IMR-90 (cell line): ENCODE results near the gene SPINT4. TPM values are rescaled to one million over a fixed set of nuclear protein-coding genes. Genes with fewer than 3 reads are reported as not detected.

Experiments used
- ATAC-seq: fragments of 200-7000 bp; cut with Tn5 transposase; 2 replicates; pipeline ENCODE4 v1.9.1; 2020; ENCODE audit warnings: low read depth, mild to moderate bottlenecking, moderate library complexity
- BruUV-seq: library from RNA; stranded (reverse); fragments of 400-500 nt; replicated peaks from 2 replicates; lab custom pipeline; 2021; lab: Mats Ljungman, UMichigan
- CTCF ChIA-PET: fragments of 300-600 bp; formaldehyde crosslinking; extraction: SDS; loops from one replicate; lab custom pipeline; 2021; ENCODE audit warnings: antibody characterized with exemption; lab: Yijun Ruan, JAX
- POLR2A ChIA-PET: fragments of 300-600 bp; sonication (Branson Sonifier 250); formaldehyde crosslinking; loops from one replicate; lab custom pipeline; 2022; ENCODE audit warnings: antibody characterized with exemption; ENCODE audit not compliant: unreplicated experiment; lab: Charles Lee
- DNase-seq: peaks from one replicate; pipeline ENCODE4 v3.0.0; 2013
- H2AFZ ChIP-seq: replicated peaks from 2 replicates; pipeline ENCODE3; 2013; ENCODE audit warnings: low read length, mild to moderate bottlenecking; ENCODE audit not compliant: poor library complexity
- H2AK5ac ChIP-seq: 2 replicates; pipeline ENCODE4 v1.6.1; 2013; ENCODE audit warnings: low read depth, low read length, inconsistent platforms
- H2AK9ac ChIP-seq: replicated peaks from 2 replicates; pipeline ENCODE3; 2013; ENCODE audit warnings: mild to moderate bottlenecking, low read depth, low read length, moderate library complexity; ENCODE audit not compliant: poor library complexity
- H2BK120ac ChIP-seq: 2 replicates; pipeline ENCODE4 v1.6.1; 2013; ENCODE audit warnings: low read depth, low read length, inconsistent platforms
- H2BK15ac ChIP-seq: 3 replicates; pipeline ENCODE4 v1.6.1; 2013; ENCODE audit warnings: low read depth, low read length, inconsistent platforms
- H2BK20ac ChIP-seq: 2 replicates; pipeline ENCODE4 v1.6.1; 2013; ENCODE audit warnings: low read depth, mild to moderate bottlenecking, inconsistent platforms, low read length, moderate library complexity
- H2BK5ac ChIP-seq: 2 replicates; pipeline ENCODE4 v1.6.1; 2013; ENCODE audit warnings: mild to moderate bottlenecking, low read depth, low read length, inconsistent platforms; ENCODE audit not compliant: poor library complexity, severe bottlenecking
- H3K14ac ChIP-seq: replicated peaks from 2 replicates; pipeline ENCODE4 v1.6.1; 2013; ENCODE audit warnings: low read depth, low read length, inconsistent platforms
- H3K18ac ChIP-seq: 2 replicates; pipeline ENCODE4 v1.6.1; 2013; ENCODE audit warnings: low read depth, low read length, control low read depth
- H3K23ac ChIP-seq: 2 replicates; pipeline ENCODE4 v1.6.1; 2013; ENCODE audit warnings: low read depth, low read length, inconsistent platforms
- H3K27ac ChIP-seq: 2 replicates; pipeline ENCODE4 v1.5.1; 2013; ENCODE audit warnings: mild to moderate bottlenecking, control low read depth, low read length; ENCODE audit not compliant: insufficient read depth
- H3K27me3 ChIP-seq: 2 replicates; pipeline ENCODE4 v1.6.1; 2013; ENCODE audit warnings: low read length; ENCODE audit not compliant: control insufficient read depth, insufficient read depth
- H3K36me3 ChIP-seq: 2 replicates; pipeline ENCODE4 v1.6.1; 2013; ENCODE audit warnings: low read length, mixed read lengths; ENCODE audit not compliant: control insufficient read depth, insufficient read depth
- H3K4ac ChIP-seq: 2 replicates; pipeline ENCODE4 v1.6.1; 2013; ENCODE audit warnings: low read depth, low read length, inconsistent platforms
- H3K4me1 ChIP-seq: 2 replicates; pipeline ENCODE4 v1.6.1; 2013; ENCODE audit warnings: low read length, mixed read lengths; ENCODE audit not compliant: control insufficient read depth, insufficient read depth
- H3K4me2 ChIP-seq: 2 replicates; pipeline ENCODE4 v1.6.1; 2013; ENCODE audit warnings: low read depth, mild to moderate bottlenecking, control low read depth, low read length, moderate library complexity
- H3K4me3 ChIP-seq: 2 replicates; pipeline ENCODE4 v1.5.1; 2013; ENCODE audit warnings: low read depth, mild to moderate bottlenecking, control low read depth, low read length, moderate library complexity; ENCODE audit not compliant: insufficient read depth
- H3K56ac ChIP-seq: 2 replicates; pipeline ENCODE4 v1.6.1; 2013; ENCODE audit warnings: low read length, inconsistent platforms; ENCODE audit not compliant: insufficient read depth; ENCODE audit errors: extremely low read depth
- H3K79me1 ChIP-seq, 2 experiments: 2 replicates each; pipeline ENCODE4 v1.6.1; 2013; ENCODE audit warnings: low read length in 2 of 2, inconsistent platforms in 1 of 2, low read depth in 1 of 2
- H3K9ac ChIP-seq: 2 replicates; pipeline ENCODE4 v1.6.1; 2013; ENCODE audit warnings: low read depth, low read length, control low read depth
- H3K9me1 ChIP-seq: 2 replicates; pipeline ENCODE4 v1.6.1; 2013; ENCODE audit warnings: low read length, inconsistent platforms; ENCODE audit not compliant: insufficient read depth
- H3K9me3 ChIP-seq: 2 replicates; pipeline ENCODE4 v1.6.1; 2013; ENCODE audit warnings: low read length; ENCODE audit not compliant: control insufficient read depth, insufficient read depth
- H4K20me1 ChIP-seq: 2 replicates; pipeline ENCODE4 v1.6.1; 2013; ENCODE audit warnings: low read length, inconsistent platforms; ENCODE audit not compliant: insufficient read depth
- H4K5ac ChIP-seq: 2 replicates; pipeline ENCODE4 v1.6.1; 2013; ENCODE audit warnings: mild to moderate bottlenecking, low read depth, low read length, control low read depth
- H4K8ac ChIP-seq, 2 experiments: 2 replicates each; pipeline ENCODE4 v1.6.1; 2013; ENCODE audit warnings: low read depth in 2 of 2, low read length in 2 of 2, control low read depth in 1 of 2, inconsistent platforms in 1 of 2
- H4K91ac ChIP-seq: 2 replicates; pipeline ENCODE4 v1.6.1; 2013; ENCODE audit warnings: low read depth, low read length, inconsistent platforms; ENCODE audit not compliant: insufficient read depth
- BHLHE40 ChIP-seq: fragments of 150-350 bp; IDR thresholded peaks from 2 replicates; pipeline ENCODE4 v1.6.1; 2016; ENCODE audit warnings: mild to moderate bottlenecking, low read depth, low read length
- CEBPB ChIP-seq: IDR thresholded peaks from 2 replicates; pipeline ENCODE4 v1.6.1; 2012; ENCODE audit warnings: low read depth, low read length, improper control_type of control experiment
- FOS ChIP-seq: fragments of 150-350 bp; IDR thresholded peaks from 2 replicates; pipeline ENCODE4 v1.6.1; 2016; ENCODE audit warnings: low read depth, low read length
- MAFK ChIP-seq: IDR thresholded peaks from 2 replicates; pipeline ENCODE4 v1.6.1; 2012; ENCODE audit warnings: low read depth, low read length, improper control_type of control experiment
- MXI1 ChIP-seq: IDR thresholded peaks from 2 replicates; pipeline ENCODE4 v1.6.1; 2012; ENCODE audit warnings: low read depth, mild to moderate bottlenecking, low read length, moderate library complexity, borderline replicate concordance
- NFE2L2 ChIP-seq: fragments of 150-350 bp; IDR thresholded peaks from 2 replicates; pipeline ENCODE4 v1.6.1; 2016; ENCODE audit warnings: low read depth, mild to moderate bottlenecking, low read length
- POLR2A ChIP-seq: IDR thresholded peaks from 2 replicates; pipeline ENCODE4 v1.6.1; 2012; ENCODE audit warnings: mild to moderate bottlenecking, low read depth, low read length
- RCOR1 ChIP-seq: IDR thresholded peaks from 2 replicates; pipeline ENCODE4 v1.6.1; 2012; ENCODE audit warnings: mild to moderate bottlenecking, low read length, improper control_type of control experiment; ENCODE audit not compliant: insufficient replicate concordance
- dilution Hi-C: fragments of 300-500 bp; cut with HindIII; formaldehyde crosslinking; loops from one replicate; pipeline ENCODE4 v1.14.3; 2018; ENCODE audit warnings: low sequenced_read_pairs; ENCODE audit not compliant: unreplicated experiment
- in situ Hi-C: fragments of 300-500 bp; cut with MboI; formaldehyde crosslinking; loops from 3 replicates; pipeline ENCODE4 v1.14.3; 2019; ENCODE audit warnings: low sequenced_read_pairs, inconsistent platforms, mixed read lengths
- intact Hi-C: fragments of 100-400 bp; cut with micrococcal nuclease; formaldehyde crosslinking; loops from 2 replicates; pipeline ENCODE4 v1.10.0; 2022
- polyA plus RNA-seq, 3 experiments: library from polyadenylated mRNA; depleted of rRNA; stranded (reverse); fragments of >200 nt; gene quantifications; 2 replicates each; pipeline ENCODE4 v1.2.3, GENCODE V29; 2012; ENCODE audit warnings: low replicate concordance in 1 of 3
- total RNA-seq: library from RNA; depleted of rRNA; stranded (reverse); fragments of >200 nt; gene quantifications from 2 replicates; pipeline ENCODE4 v1.2.3, GENCODE V29; 2012
- TF ChIP-seq, protein P1 (sequence below): fragments of 150-350 bp; IDR thresholded peaks from 2 replicates; pipeline ENCODE4 v1.6.1; 2017; ENCODE audit warnings: mild to moderate bottlenecking, antibody characterized with exemption, low read length, low read depth

Gene SPINT4
- total and polyA plus RNA-seq, 2 of the 4 experiments (the other 2 are of a cell fraction): not detected

DNA sequence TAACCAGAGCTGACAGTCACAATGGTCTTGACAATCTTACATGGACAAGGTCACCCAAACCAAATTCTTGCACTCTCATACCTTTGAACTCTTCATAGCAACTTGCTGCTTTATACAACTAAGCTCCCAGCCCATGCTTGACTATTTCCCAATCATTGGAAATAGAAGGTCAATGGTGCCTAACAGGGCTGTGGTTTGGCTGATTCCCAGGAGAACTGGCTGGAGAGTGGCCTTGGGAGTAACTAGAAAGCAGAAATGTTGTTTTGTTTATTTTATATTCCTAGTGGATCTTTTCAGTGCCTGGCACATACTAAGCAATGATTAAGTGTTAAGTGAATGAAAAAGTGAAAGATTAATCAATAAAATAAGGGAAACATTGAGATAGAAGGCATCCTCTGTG is 3.0 kb downstream of the SPINT4 start:
- no peak overlapping the region for H3K4ac ChIP-seq
- intact Hi-C loops: loop anchor here (10.0 kb wide), 1 partner anchor 490 kb away; no protein-coding TSS in a partner anchor
- no TSS peak for BruUV-seq
- in situ Hi-C loops: no loop called here
- H3K23ac ChIP-seq: no peak overlapping the region
- no peaks in the 10 kb centered on the region; the same call in 1 of the 2 replicates for H3K27me3 ChIP-seq
- H3K18ac ChIP-seq: no peak overlapping the region
- no peaks in the 10 kb centered on the region for H3K4me1 ChIP-seq
- ATAC-seq (no peak), DNase-seq (no peak)
- H2AFZ ChIP-seq: no peak overlapping the region
- CTCF ChIA-PET: no interaction called here
- H3K9me3 ChIP-seq: no peaks in the 10 kb centered on the region
- no peak overlapping the region for H2BK15ac ChIP-seq
- H4K8ac ChIP-seq: no peak overlapping the region
- H2BK5ac ChIP-seq: no peak overlapping the region
- no peak overlapping the region for H3K14ac ChIP-seq
- no peak overlapping the region for H3K4me3 ChIP-seq
- no peak overlapping the region for H4K91ac ChIP-seq
- H4K20me1 ChIP-seq: no peaks in the 10 kb centered on the region
- H3K36me3 ChIP-seq: no peaks in the 10 kb centered on the region
- no peak overlapping the region for H2AK5ac ChIP-seq
- H3K4me2 ChIP-seq: no peak overlapping the region
- no peaks in the 10 kb centered on the region for H3K79me1 ChIP-seq
- H2BK120ac ChIP-seq: no peak overlapping the region
- no peak for TF ChIP-seq CEBPB
- no peak for TF ChIP-seq RCOR1
- TF ChIP-seq FOS: no peak
- no peak for TF ChIP-seq MXI1
- no peak for TF ChIP-seq BHLHE40
- no peak for TF ChIP-seq NFE2L2
- TF ChIP-seq, protein P1, sequence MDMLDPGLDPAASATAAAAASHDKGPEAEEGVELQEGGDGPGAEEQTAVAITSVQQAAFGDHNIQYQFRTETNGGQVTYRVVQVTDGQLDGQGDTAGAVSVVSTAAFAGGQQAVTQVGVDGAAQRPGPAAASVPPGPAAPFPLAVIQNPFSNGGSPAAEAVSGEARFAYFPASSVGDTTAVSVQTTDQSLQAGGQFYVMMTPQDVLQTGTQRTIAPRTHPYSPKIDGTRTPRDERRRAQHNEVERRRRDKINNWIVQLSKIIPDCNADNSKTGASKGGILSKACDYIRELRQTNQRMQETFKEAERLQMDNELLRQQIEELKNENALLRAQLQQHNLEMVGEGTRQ: no peak
- no peak for TF ChIP-seq POLR2A
- TF ChIP-seq MAFK: no peak
- H4K5ac ChIP-seq: no peak overlapping the region
- no peak overlapping the region for H2BK20ac ChIP-seq
- no peak overlapping the region for H3K27ac ChIP-seq
- no peaks in the 10 kb centered on the region for H3K9me1 ChIP-seq
- H3K56ac ChIP-seq: no peak overlapping the region
- dilution Hi-C loops: no loop called here
- no peak overlapping the region for H3K9ac ChIP-seq
- POLR2A ChIA-PET: no interaction called here
- H2AK9ac ChIP-seq: no peak overlapping the region
